LNCAP (cell line): Measurements from ENCODE around the gene TRABD2B.

Experiments
- TF ChIP-seq, protein P1 (sequence below): fragments of 450-650 bp; IDR thresholded peaks from 2 replicates; pipeline ENCODE4 v1.5.1; 2017; ENCODE audit warnings: mild to moderate bottlenecking

The TRABD2B gene

DNA sequence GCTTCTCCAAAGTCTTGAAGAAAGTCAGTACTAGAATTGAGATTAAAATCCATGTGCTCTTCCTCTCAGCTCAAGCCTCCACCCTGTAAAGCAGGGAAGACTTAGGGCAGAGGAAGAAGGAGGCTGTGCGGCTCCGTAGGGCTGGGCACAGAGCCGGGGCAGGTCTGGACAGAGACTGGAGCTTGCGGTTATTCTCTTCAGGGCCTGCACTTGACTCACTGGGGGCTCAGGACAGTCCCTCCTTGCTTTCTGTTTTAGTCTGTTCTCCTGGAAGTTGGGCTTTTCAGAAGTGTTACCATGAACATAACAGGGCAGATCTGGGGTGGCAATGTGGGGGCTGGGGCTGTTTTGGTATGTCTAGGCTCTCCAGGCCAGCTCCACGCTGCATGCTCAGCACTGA is 21.6 kb upstream of the TRABD2B start:
- TF ChIP-seq, protein P1, sequence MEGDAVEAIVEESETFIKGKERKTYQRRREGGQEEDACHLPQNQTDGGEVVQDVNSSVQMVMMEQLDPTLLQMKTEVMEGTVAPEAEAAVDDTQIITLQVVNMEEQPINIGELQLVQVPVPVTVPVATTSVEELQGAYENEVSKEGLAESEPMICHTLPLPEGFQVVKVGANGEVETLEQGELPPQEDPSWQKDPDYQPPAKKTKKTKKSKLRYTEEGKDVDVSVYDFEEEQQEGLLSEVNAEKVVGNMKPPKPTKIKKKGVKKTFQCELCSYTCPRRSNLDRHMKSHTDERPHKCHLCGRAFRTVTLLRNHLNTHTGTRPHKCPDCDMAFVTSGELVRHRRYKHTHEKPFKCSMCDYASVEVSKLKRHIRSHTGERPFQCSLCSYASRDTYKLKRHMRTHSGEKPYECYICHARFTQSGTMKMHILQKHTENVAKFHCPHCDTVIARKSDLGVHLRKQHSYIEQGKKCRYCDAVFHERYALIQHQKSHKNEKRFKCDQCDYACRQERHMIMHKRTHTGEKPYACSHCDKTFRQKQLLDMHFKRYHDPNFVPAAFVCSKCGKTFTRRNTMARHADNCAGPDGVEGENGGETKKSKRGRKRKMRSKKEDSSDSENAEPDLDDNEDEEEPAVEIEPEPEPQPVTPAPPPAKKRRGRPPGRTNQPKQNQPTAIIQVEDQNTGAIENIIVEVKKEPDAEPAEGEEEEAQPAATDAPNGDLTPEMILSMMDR = no peak

DNA sequence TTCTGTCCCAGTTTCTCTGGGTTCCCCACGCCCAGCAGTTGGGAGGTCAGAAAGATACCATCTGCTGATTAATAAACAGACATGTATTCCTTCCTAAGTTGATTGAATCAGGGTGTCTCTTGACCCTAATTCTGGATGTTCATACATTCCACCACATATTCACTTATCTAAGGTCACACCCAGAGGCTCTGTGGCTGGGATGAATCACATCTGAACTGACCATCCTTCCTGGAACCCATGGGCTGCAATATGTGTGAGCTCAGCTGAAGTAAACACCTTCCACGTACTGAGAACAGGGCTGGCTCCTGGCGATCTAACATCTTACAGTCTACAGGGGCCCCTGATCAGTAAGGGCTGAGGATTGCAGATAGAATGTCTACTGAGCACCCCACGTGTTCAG is 20.5 kb upstream of the TRABD2B start:
- TF ChIP-seq, protein P1 = no peak

DNA sequence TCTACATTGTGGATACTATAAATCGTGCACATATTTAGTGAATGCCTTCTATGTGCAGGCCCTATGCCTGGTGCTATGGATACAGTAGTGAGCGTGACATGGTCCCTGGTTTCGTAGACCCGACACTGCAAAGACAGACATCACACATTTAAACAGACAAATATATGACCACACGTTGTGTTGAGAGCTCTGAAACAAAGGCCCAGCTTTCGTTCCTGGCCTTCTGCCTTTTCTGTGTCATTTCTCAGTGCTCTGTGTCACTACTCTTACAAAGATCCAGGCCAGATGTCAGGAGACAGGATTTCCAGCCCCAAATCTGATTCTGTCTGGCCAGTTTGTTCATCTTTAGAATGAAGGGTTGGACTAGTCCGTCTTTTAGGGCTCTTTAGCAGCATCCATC is 19.3 kb upstream of the TRABD2B start:
- TF ChIP-seq, protein P1 = no peak

DNA sequence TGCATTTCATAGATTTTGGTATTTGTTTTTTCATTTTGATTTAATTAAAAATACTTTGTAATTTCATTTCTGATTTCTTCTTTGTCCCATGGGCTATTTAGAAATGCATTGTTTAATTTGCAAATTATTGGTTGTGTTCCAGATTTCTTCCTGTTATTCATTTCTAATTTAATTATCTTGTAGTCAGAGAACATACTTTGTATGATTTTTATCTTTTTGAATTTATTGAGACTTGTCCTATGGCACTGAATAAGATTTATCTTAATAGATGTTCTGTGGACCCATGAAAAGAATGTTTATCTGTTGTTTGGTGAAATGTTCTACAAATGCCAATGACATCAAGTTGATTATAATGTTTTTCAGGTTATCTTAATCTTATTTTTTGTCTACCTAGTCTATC is 16.1 kb upstream of the TRABD2B start:
- TF ChIP-seq, protein P1 = no peak

DNA sequence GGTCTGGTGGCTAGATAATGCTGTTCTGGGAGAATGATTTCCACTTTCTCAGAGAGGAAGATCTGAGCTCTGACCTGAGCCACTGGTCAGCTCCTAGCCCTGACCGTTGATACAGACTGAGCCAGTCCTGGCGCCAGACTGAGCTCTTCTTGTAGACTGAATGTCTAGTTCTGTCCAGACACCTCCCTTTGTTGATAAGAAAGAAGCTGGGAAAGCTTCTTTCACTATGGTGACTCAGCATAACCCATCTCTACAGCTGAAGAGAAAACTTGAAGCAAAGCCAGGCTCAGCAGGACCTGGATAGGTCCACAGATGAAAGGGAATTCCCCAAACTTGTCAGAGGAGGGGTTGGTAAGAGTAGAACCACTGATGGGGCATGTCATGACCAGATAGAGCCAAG is 9.9 kb upstream of the TRABD2B start:
- TF ChIP-seq, protein P1 = no peak

DNA sequence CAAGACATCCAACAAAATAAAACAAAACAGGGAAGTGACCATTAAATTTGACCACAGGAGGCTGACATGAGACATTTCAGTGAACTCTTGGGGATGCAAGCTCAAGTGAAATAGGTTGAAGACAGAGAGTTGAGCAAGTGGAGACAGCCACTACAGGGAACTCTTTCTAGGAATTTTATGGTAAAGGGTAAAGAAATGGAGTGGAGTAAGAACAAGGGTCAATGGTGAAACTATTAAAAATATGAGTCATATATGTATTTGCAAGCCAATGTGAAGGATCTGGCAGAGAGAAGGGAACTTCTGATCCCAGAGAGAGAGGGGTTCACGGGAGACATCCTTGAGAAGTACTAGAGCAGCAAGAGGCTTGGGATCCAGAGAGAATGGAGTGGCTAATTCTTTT is 9.1 kb upstream of the TRABD2B start:
- TF ChIP-seq, protein P1 = no peak

DNA sequence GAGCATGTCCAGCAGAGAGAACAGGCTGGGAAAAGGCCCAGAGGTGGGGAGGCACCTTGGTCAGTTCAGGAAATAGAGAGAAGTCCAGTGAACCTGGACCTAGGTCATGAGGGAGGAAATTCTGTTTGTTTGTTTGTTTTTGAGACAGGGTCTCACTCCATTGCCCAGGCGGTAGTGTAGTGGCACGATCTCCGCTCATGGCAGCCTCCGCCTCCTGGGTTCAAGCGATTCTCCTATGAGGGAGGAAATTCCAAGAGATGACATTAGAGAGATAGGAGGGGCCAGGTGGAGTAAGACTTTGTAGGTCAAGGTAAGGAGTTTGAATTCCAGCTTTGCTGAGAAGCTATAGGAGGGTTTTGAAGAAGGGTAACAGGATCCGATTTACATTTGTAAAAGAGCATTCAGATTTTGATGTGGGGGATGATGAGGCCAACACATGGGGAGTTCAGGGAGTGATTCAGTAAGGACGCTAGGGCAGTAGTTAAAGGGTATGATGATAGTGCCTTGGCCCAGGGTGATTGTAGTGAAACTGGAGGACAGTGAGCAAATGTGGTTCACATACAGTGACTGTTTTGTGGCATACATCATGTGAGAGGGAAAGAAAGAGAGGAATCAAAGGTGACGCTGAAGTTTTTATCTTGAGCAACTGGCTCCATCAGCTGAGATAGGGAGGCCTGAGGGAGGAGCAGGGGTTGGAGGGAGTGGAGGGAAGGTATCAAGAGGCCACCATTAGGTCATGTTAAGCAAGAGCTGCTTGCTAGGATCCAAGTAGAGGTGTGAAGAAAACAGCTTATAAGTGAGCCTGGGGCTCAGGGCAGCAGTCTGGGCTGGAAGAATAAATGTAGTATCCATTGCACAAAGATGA is 8.3 kb upstream of the TRABD2B start:
- TF ChIP-seq, protein P1 = no peak
